ENCODE results near the gene RNF175. TPM values are rescaled to one million over a fixed set of nuclear protein-coding genes. Genes with fewer than 3 reads are reported as not detected.

The RNF175 gene
- total RNA-seq, result not detected in 2 replicates

GRCh38 chr4:153759407-153760316 is at the start of gene RNF175:
RNF175 (minus strand) TSS chr4:153760024; CDS start chr4:153759862, 162 bp downstream.

GRCh38 chr4:153788413-153789276 is 28.8 kb upstream of the RNF175 start, which contains the start of gene SFRP2:
SFRP2 (minus strand) TSS chr4:153789083; CDS start chr4:153788835, 248 bp downstream.

GRCh38 chr4:153684182-153684970 is 75.4 kb downstream of the RNF175 start, which contains the start of gene TLR2:
TLR2 (plus strand) TSS chr4:153684280; CDS start chr4:153702908, 18,628 bp downstream.

Other genes starting within 250 kb of the RNF175 start
- 1.2 TPM in 1 of 2 replicates, not detected in the other for gene TLR2, start 75.7 kb downstream of the RNF175 start, total RNA-seq
- not detected in 2 replicates for gene SFRP2, start 29.1 kb upstream of the RNF175 start, total RNA-seq